Measurements from ENCODE around the gene PTPRN. TPM values are rescaled to one million over a fixed set of nuclear protein-coding genes. Genes with fewer than 3 reads are reported as not detected.

The PTPRN gene
- total and polyA plus RNA-seq, 11 donors = 0.12 to 0.93 (median 0.39) TPM; not detected in 7

DNA sequence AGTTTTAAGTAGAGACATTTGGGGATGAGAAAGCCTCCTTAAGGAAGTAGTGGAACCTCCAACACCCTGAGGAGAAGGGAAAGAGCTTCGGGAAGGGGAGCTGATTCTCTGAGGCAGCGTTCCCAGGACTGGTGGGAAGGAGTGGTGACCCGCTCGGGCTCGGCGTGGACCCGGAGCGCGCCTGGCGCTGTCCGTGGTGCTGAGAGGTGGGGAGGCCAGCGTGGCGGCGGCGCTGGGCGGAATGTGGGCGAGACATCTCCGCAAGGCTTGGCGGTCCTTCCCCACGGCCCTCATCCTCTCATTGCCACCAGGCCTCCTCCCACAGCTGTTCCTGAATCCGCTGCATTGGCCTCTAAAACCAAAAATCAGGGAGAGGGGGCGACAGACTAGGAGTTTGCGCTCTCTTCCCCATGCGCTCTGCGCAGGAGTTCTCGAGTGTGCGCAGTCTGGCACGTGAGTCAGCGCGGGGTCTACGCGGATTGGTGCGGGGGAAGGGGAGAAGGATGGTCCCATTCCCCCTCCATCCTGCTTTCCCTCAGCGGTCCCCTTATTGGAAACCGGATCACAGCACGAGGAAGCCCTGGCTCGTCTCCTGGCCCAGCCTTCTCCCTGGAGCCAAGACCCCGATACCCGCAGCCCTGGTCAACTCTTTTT, 22.5 kb upstream of the PTPRN start:
- WGBS, 4 donors = 8 to 14% (median 10%) methylated on average over 37 to 39 of the region's 39 CpGs
- peak in 3 of 4 donors; percentile 68 to 81 (median 77) for ATAC-seq

DNA sequence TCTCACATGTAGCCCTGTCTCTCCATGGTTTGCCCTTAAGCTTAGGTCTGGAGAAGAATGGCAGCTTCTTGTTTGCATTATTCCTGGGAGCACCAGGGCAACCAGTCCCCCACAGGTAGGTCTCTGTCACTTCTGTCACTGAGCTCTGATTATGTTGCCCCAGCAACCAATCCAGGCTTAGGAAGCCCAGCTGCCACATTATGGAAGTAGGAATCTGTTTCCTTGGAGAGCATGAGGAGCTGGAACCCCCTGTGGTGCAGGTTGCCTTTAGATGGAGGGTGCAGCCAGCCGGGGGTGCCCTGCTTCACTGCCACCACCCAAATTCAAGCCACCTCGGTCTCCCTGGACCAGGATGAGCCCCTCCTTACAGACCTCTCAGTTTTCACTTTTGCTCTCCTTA, 18.5 kb upstream of the PTPRN start:
- Histone ChIP-seq H3K27ac (no peak overlapping the region), H3K4me1 (peaks cover 0 to 3% (median 0%) of the 10 kb centered on the region in 12 donors), H3K4me3 (no peak overlapping the region), H3K36me3 (no peaks in the 10 kb centered on the region), H3K9me3 (no peaks in the 10 kb centered on the region), H3K27me3 (peaks cover 10 to 71% (median 25%) of the 10 kb centered on the region in 9 donors)
- WGBS, 4 donors = 41 to 52% (median 45%) methylated on average over 2 of the region's 2 CpGs
- no peak for DNase-seq
- TF ChIP-seq, protein P1, sequence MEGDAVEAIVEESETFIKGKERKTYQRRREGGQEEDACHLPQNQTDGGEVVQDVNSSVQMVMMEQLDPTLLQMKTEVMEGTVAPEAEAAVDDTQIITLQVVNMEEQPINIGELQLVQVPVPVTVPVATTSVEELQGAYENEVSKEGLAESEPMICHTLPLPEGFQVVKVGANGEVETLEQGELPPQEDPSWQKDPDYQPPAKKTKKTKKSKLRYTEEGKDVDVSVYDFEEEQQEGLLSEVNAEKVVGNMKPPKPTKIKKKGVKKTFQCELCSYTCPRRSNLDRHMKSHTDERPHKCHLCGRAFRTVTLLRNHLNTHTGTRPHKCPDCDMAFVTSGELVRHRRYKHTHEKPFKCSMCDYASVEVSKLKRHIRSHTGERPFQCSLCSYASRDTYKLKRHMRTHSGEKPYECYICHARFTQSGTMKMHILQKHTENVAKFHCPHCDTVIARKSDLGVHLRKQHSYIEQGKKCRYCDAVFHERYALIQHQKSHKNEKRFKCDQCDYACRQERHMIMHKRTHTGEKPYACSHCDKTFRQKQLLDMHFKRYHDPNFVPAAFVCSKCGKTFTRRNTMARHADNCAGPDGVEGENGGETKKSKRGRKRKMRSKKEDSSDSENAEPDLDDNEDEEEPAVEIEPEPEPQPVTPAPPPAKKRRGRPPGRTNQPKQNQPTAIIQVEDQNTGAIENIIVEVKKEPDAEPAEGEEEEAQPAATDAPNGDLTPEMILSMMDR (IDR thresholded peaks at IDR 0.05) = no peak
- intact Hi-C loops (cut with DNase I) = no loop called here
- no peak for ATAC-seq

More for the DNA sequence above, 22.5 kb upstream of the PTPRN start:
- H3K4me1 ChIP-seq = peaks cover 0 to 3% (median 0%) of the 10 kb centered on the region in 12 donors
- DNase-seq = peak in 4 of 5 donors; percentile 26 to 38 (median 38)
- H3K4me3 ChIP-seq = no peak overlapping the region
- TF ChIP-seq, protein P1 (IDR thresholded peaks at IDR 0.05) = no peak
- TF ChIP-seq POLR2A (IDR thresholded peaks at IDR 0.05) = no peak
- peaks cover 0 to 11% (median 0%) of the 10 kb centered on the region in 12 donors for H3K9me3 ChIP-seq
- intact Hi-C loops (cut with DNase I) = no loop called here
- H3K27me3 ChIP-seq = peaks cover 10 to 78% (median 35%) of the 10 kb centered on the region in 9 donors
- H3K27ac ChIP-seq = no peak overlapping the region
- no peaks in the 10 kb centered on the region for H3K36me3 ChIP-seq

DNA sequence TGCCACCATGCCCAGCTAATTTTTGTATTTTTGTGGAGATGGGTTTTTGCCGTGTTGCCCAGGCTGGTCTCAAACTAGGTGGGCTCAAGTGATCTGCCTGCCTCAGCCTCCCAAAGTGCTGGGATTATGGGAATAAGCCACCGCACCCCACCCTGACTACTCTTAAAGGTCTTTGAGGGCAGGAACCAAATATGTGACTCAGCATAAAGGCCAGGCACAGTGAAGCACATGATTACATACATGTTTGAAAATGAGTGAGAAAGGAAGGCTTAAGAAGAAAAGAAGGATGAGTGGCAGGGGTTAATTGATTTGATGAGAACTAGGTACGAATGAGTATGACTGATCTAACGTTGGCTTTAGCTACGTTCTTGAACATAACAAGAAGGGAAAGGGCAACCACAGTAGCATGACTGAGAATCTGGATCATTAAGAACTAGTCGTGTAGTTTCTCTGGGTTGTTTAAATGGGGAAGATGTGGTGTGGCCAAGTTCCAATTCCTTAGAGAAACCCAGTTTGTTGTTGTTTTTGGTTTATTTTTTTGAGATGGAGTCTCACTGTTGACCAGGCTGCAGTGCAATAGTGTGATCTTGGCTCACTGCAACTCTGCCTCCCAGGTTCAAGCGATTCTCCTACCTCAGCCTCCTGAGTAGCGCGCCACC, 16.6 kb upstream of the PTPRN start:
- no peaks in the 10 kb centered on the region for H3K36me3 ChIP-seq
- no peak for TF ChIP-seq POLR2A (IDR thresholded peaks at IDR 0.05)
- TF ChIP-seq, protein P1 (IDR thresholded peaks at IDR 0.05) = no peak
- no peak overlapping the region for H3K4me3 ChIP-seq
- peaks cover 0 to 68% (median 6%) of the 10 kb centered on the region in 9 donors for H3K27me3 ChIP-seq
- no peaks in the 10 kb centered on the region for H3K4me1 ChIP-seq
- intact Hi-C loops (cut with DNase I) = no loop called here
- no peak overlapping the region for H3K27ac ChIP-seq
- DNase-seq (no peak), ATAC-seq (no peak)
- no peaks in the 10 kb centered on the region for H3K9me3 ChIP-seq
- WGBS, 4 donors = 68 to 75% (median 71%) methylated on average over 9 of the region's 9 CpGs

DNA sequence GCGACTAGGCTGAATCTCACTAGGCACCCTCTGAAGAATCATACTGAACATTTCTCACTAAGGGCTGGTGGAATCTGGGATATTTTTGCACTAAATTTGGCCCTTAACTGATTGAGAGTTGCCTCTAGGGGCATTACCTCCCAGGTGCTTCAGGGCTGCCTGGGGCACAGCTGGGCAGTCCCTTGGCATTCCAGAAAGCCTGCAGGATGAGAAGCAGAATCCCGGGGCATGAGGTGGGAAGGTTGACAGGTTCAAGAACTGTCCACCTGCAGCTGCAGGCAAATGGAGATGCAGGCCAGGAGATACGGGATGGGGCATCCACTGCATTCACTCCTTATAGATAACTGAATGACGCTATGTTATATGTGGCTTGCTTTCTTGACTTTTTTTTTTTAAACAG, 15.9 kb upstream of the PTPRN start:
- TF ChIP-seq POLR2A (IDR thresholded peaks at IDR 0.05) = no peak
- TF ChIP-seq, protein P1 (IDR thresholded peaks at IDR 0.05) = no peak
- intact Hi-C loops (cut with DNase I) = no loop called here
- DNase-seq (no peak), ATAC-seq (no peak)
- Histone ChIP-seq H3K27ac (no peak overlapping the region), H3K4me3 (no peak overlapping the region), H3K36me3 (no peaks in the 10 kb centered on the region), H3K9me3 (no peaks in the 10 kb centered on the region), H3K27me3 (peaks cover 0 to 64% (median 0%) of the 10 kb centered on the region in 9 donors), H3K4me1 (no peaks in the 10 kb centered on the region)
- WGBS, 4 donors = 72 to 90% (median 77%) methylated on average over 4 of the region's 4 CpGs
